GM11168 (cell line): Measurements from ENCODE around the gene MRPL11.
"Not testable (repeated sequence)": the region's sequence is repeated elsewhere in the genome, so short reads cannot be mapped to it uniquely, and the experiment has no call there.

Experiments
- in situ Hi-C: fragments of 300-500 bp; cut with MboI; formaldehyde crosslinking; loops from one replicate; pipeline ENCODE4 v1.12.0; 2022; ENCODE audit warnings: low sequenced_read_pairs; ENCODE audit not compliant: unreplicated experiment

The MRPL11 gene

GRCh38 chr11:66467756-66468155 is 29.1 kb upstream of the MRPL11 start:
- in situ Hi-C loops = no loop called here

- in situ Hi-C loops = no loop called here
Measured at GRCh38 chr11:66467034-66467659, 28.5 kb upstream of the MRPL11 start.

DNA sequence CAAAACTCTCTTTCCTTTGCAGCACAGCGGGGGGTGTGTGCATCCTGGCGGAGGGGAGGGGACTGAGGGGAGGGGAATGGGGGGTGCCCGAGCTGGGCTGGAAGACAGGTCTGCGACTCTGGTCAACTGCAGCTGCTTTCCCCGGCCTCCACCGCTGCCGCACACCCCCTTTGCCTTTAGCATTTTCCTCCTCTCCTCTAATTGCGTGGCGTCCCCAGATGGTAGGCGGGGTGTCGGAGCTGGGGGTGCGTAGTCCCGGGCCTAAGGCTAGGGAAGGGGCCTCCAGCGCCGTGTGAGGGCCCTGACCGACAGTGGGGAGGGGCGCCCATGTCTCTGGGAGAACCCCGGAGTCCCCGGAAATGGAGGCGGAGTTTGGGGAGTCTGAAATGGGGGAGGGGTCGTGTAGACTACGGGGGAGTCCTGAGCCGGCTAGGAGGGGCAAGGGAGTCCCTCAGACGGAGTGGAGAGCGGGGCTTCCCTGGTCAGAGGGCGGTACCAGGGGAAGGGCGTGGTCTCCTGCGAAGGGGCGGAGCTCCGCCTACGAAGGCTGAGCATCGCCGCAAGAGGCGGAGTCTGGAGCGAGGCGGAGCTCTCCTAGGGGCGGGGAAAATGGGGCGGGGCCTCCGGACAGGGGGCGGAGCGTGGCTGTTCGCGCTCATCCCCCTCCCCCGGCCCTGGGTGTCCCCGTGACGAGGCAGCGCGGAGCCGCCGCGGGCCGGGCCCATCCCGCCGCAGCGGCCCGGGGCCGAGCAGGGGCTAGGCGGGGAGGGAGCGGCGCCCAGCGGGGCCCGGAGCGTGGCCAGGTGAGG is 27.8 kb upstream of the MRPL11 start, which contains the start of gene PELI3:
TSS of gene PELI3 (plus strand) at position 681 of the 809 bp plus-strand sequence. CDS start 1,224 bp downstream, outside the sequence.
- in situ Hi-C loops = no loop called here

DNA sequence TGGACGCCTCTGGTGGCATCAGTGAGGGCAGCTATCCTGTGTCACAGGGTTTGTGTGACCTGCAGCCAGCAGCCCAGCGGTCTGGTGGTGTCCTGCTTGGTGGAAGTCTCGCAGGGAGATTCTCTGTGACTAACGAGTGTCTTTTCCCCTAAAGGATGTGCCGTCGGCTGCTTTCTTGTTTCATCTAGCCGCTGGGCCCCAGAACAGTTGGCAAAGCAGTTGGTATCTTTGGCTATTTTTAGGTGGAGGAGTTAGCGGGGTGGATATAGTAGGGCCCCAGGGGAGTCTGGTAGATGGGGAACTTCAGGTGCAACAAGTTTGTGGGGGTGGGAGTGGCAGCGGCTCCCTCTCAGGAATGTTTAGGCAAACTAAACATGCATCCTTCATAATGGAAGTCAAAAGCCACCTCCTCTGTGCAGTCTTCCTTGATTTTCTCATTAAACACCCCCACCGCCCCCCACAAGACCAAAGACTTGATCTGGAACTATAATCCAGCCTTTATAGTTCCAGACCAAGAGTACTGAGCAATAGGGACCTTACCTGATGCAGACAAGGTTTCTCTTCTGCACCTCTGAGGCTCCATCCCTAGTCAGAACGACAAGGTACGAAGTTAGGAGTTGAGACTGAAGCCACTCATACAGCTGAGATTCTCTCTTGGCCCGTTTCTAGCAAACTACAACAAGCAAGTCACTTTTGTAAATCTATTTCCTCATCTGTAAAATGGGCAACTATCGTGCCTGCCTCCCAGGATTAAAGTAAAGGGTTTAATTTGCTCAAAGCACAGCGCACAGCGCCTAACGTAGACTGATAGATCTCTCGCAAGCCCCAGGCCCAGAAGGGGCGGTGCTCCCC is 27.0 kb upstream of the MRPL11 start:
- in situ Hi-C loops = no loop called here

DNA sequence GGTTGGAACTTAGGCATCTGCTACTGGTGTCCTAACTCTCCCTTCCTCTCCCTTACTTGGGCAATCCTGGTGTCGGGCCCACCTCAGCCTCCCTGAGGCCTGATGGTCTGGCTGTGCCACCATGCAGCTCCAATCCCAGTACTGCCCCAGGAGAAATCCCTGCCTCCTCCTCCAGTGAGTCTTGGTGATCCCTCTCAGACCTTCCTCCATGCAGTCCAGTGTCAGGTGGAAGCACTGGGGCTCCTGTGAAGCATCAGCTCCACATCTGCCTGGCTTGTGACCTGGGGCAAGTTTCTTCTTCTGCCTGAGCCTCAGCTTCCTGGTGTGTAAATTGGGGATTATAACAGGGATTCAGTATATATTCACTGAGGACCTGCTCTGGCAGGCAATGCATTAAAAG is 26.3 kb upstream of the MRPL11 start:
- in situ Hi-C loops = no loop called here

GRCh38 chr11:66464116-66464515 is 25.5 kb upstream of the MRPL11 start:
- in situ Hi-C loops = not testable (repeated sequence)

GRCh38 chr11:66462911-66463310 is 24.3 kb upstream of the MRPL11 start:
- in situ Hi-C loops = no loop called here

GRCh38 chr11:66462010-66462409 is 23.4 kb upstream of the MRPL11 start:
- in situ Hi-C loops = no loop called here

- in situ Hi-C loops = no loop called here
Measured at GRCh38 chr11:66459138-66459778, 20.6 kb upstream of the MRPL11 start.

DNA sequence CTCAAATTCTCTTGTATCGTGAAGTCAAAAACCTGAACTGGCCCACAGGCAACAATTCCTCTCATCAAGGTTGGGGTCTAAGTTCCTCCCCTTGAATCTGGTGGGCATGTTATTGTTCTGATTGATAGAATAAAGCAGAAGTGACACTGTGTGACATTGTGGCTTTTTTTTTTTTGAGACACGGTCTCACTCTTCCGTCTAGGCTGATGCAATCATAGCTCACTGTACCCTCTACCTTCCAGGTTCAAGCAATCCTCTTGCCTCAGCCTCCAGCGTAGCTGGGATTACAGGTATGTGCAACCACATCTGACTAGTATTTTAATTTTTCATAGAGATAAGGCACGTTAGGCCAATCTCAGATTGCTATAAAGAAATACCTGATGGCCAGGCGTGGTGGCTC is 19.2 kb upstream of the MRPL11 start:
- in situ Hi-C loops = no loop called here

DNA sequence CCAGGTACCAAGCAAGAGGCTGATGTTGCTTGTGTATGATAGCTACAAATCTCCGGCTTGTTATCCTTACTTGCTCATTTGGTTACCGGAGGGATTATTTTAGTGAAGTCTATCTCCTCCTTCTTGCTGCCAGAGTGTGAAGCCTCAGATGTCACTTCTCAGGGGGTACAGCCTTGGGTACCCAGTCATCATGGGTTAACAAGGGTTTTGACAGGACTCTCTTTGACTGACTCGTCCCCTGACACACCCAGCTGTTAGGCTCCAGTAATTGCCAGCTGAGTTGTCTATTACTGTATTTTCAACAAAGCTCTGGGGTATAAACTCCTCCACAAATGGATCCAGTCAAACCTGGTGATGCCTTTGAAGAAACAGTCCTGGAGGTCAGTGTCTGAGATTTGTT is 16.2 kb upstream of the MRPL11 start:
- in situ Hi-C loops = no loop called here

DNA sequence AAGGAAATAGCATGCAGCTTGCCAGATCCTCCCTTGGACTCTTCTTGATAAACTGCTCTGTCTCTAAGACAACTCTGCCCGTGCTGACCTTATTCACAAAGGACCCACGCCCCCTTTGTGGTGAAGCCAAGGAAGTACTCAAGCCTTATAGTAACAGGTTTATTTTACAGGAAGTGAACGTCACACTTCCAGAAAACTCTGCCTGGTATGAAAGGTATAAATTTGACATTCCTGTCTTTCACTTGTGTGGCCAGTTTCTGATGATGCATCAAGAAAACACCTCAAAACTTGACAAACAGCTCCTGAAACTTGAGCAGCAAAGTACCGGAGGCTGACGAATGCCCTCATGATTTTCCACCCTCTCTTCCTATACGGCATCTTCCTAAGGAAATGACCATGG is 15.6 kb upstream of the MRPL11 start:
- in situ Hi-C loops = no loop called here

DNA sequence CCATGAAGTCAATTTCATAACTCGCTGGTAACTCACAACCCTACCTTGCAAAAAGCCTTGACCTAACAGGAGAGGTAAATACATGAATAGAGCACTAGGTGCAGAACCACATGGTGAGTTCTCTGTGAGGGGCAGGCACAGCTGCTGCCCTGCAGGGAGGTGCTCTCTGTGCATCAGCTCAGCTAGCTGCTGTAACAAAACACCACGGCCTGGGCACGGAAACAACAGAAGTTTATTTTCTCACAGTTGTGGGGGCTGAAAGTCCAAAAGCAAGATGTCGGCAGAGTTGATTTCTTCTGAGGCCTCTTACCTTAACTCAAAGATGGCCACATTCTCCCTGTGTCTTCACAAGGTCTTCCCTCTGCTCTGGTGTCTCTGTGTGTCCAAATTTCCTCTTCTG is 13.0 kb upstream of the MRPL11 start:
- in situ Hi-C loops = no loop called here

GRCh38 chr11:66450560-66450959 is 11.9 kb upstream of the MRPL11 start:
- in situ Hi-C loops = no loop called here

DNA sequence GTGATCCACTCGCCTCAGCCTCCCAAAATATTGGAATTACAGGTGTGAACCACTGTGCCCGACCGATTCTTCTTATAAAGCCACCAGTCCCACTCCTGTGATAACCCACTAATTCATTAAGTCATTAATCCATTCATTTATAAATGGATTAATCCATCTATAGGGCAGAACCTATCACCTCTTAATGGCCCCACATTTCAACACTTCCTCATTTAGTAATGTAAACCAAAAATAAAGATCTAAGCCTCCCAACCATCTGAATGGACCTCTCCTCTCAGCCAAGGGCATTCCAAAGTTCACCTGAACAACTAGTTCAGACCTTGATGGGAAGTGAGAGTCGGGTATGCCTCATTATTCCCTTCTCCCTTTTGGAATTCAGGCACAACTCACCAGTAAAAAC is 9.9 kb upstream of the MRPL11 start:
- in situ Hi-C loops = no loop called here

- in situ Hi-C loops = no loop called here
Measured at GRCh38 chr11:66447012-66447411, 8.4 kb upstream of the MRPL11 start.

GRCh38 chr11:66443602-66444001 is 5.0 kb upstream of the MRPL11 start:
- in situ Hi-C loops = no loop called here

- in situ Hi-C loops = not testable (repeated sequence)
Measured at GRCh38 chr11:66440940-66441282, 2.3 kb upstream of the MRPL11 start.

GRCh38 chr11:66440101-66440939 is 1.7 kb upstream of the MRPL11 start:
- in situ Hi-C loops = not testable (repeated sequence)
